Breast epithelium (tissue), 3 donors: Measurements from ENCODE around the gene STARD8.

Experiments used
- POLR2A ChIP-seq: fragments of 450-650 bp; IDR thresholded peaks from one replicate; pipeline ENCODE4 v1.6.1; 2016; ENCODE audit warnings: antibody characterized with exemption, mild to moderate bottlenecking, moderate library complexity
- POLR2AphosphoS5 ChIP-seq, 3 donors: sonication (generic); formaldehyde crosslinking; IDR thresholded peaks; one replicate each; pipeline ENCODE4 v1.6.1; 2017; ENCODE audit warnings: antibody characterized with exemption in 3 of 3
- TF ChIP-seq, protein P1 (sequence below), 3 donors: fragments of 450-650 bp; IDR thresholded peaks; one replicate each; pipeline ENCODE4 v1.5.1; 2016 to 2017; ENCODE audit warnings: antibody characterized with exemption in 3 of 3, mild to moderate bottlenecking in 3 of 3, moderate library complexity in 3 of 3

DNA sequence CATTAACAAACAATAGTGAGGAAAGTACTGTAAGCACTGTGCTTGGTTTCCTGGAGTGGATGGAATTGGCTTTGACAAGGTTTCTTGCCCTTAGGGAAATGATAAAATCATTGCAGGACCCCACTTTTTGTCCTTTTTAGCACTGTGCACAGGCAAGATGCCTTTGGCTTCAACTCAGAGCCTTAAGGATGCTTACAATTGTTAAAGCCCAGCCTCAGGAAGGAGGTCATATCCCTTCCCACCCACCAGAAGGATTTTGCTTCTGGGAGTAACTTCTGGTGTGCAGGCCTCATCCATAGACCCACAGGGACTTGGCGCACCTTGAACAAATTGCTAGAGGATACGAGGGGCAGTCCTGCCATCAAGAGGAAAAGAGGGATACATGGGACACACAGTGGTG, 44.5 kb downstream of the STARD8 start:
- TF ChIP-seq POLR2A (no peak), POLR2AphosphoS5 (IDR thresholded peaks at IDR 0.05) (no peak)
- TF ChIP-seq, protein P1, sequence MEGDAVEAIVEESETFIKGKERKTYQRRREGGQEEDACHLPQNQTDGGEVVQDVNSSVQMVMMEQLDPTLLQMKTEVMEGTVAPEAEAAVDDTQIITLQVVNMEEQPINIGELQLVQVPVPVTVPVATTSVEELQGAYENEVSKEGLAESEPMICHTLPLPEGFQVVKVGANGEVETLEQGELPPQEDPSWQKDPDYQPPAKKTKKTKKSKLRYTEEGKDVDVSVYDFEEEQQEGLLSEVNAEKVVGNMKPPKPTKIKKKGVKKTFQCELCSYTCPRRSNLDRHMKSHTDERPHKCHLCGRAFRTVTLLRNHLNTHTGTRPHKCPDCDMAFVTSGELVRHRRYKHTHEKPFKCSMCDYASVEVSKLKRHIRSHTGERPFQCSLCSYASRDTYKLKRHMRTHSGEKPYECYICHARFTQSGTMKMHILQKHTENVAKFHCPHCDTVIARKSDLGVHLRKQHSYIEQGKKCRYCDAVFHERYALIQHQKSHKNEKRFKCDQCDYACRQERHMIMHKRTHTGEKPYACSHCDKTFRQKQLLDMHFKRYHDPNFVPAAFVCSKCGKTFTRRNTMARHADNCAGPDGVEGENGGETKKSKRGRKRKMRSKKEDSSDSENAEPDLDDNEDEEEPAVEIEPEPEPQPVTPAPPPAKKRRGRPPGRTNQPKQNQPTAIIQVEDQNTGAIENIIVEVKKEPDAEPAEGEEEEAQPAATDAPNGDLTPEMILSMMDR (IDR thresholded peaks at IDR 0.05) = no peak
